ENCODE data around the gene SLC8A3.

SLC8A3 gene

GRCh38 chr14:69999261-69999674, 189.5 kb downstream of the SLC8A3 start:
- H3F3A ChIP-seq (ENCODE audit: insufficient read depth, low read length) = no peaks in the 10 kb centered on the region
- H3K4me1 ChIP-seq (ENCODE audit: insufficient read depth, low read length, severe bottlenecking) = no peaks in the 10 kb centered on the region
- TF ChIP-seq EZH2 (IDR thresholded peaks at IDR 0.05; ENCODE audit: borderline replicate concordance, low read length) (no peak), CTCF (IDR thresholded peaks at IDR 0.05; ENCODE audit: low read length) (no peak)
- no peak overlapping the region for H3K4me2 ChIP-seq (ENCODE audit: low read length)
- H4K20me1 ChIP-seq (ENCODE audit: insufficient read depth, low read length) = no peaks in the 10 kb centered on the region
- H2AFZ ChIP-seq (ENCODE audit: low read length) = no peak overlapping the region
- H3K9ac ChIP-seq (ENCODE audit: low read length) = no peak overlapping the region
- H3K27me3 ChIP-seq (ENCODE audit: insufficient read depth, low read length) = no peaks in the 10 kb centered on the region
- H3K36me3 ChIP-seq (ENCODE audit: insufficient read depth, low read length) = no peaks in the 10 kb centered on the region
- no peaks in the 10 kb centered on the region for H3K9me2 ChIP-seq (ENCODE audit: low read depth, low read length)
- no peak overlapping the region for H3K27ac ChIP-seq (ENCODE audit: low read depth, low read length, poor library complexity, severe bottlenecking)
- no peaks in the 10 kb centered on the region for H3K9me3 ChIP-seq (ENCODE audit: low read length)
- no peaks in the 10 kb centered on the region for H3K79me2 ChIP-seq (ENCODE audit: insufficient read depth, low read length)
- H3K4me3 ChIP-seq (ENCODE audit: low read depth, low read length, poor library complexity, severe bottlenecking) = no peak overlapping the region

GRCh38 chr14:69997849-69998248, 190.9 kb downstream of the SLC8A3 start:
- H2AFZ ChIP-seq (ENCODE audit: low read length) = no peak overlapping the region
- H3K4me3 ChIP-seq (ENCODE audit: low read depth, low read length, poor library complexity, severe bottlenecking) = no peak overlapping the region
- H3K9ac ChIP-seq (ENCODE audit: low read length) = no peak overlapping the region
- no peaks in the 10 kb centered on the region for H3K79me2 ChIP-seq (ENCODE audit: insufficient read depth, low read length)
- H3K36me3 ChIP-seq (ENCODE audit: insufficient read depth, low read length) = no peaks in the 10 kb centered on the region
- H3K27ac ChIP-seq (ENCODE audit: low read depth, low read length, poor library complexity, severe bottlenecking) = no peak overlapping the region
- no peaks in the 10 kb centered on the region for H3K4me1 ChIP-seq (ENCODE audit: insufficient read depth, low read length, severe bottlenecking)
- no peaks in the 10 kb centered on the region for H3F3A ChIP-seq (ENCODE audit: insufficient read depth, low read length)
- H3K9me3 ChIP-seq (ENCODE audit: low read length) = no peaks in the 10 kb centered on the region
- H3K9me2 ChIP-seq (ENCODE audit: low read depth, low read length) = no peaks in the 10 kb centered on the region
- no peaks in the 10 kb centered on the region for H3K27me3 ChIP-seq (ENCODE audit: insufficient read depth, low read length)
- TF ChIP-seq EZH2 (IDR thresholded peaks at IDR 0.05; ENCODE audit: borderline replicate concordance, low read length) (no peak), CTCF (IDR thresholded peaks at IDR 0.05; ENCODE audit: low read length) (no peak)
- no peaks in the 10 kb centered on the region for H4K20me1 ChIP-seq (ENCODE audit: insufficient read depth, low read length)
- H3K4me2 ChIP-seq (ENCODE audit: low read length) = no peak overlapping the region

DNA sequence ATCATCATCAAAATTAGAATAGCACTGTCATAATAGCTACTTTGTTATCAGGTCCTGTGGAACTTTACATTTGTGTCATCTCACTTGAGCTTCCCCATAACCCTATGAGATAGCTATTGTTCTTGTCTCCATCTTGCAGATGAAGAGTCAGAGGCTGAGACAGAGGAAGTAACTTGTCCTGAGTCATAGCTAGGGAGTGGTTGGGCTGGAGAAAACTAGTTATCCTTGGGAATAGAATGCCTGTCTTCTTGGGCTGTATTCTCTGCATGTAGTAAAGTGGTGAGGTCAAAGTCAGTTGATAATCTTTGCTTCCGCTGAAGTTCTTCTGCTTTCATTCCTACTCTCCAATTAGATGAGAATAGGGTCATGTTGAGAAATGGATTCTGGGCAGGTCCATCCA, 192.5 kb downstream of the SLC8A3 start:
- Histone ChIP-seq H3K9me3 (ENCODE audit: low read length) (no peaks in the 10 kb centered on the region), H3K27ac (ENCODE audit: low read depth, low read length, poor library complexity, severe bottlenecking) (no peak overlapping the region), H3K9ac (ENCODE audit: low read length) (no peak overlapping the region), H3K9me2 (ENCODE audit: low read depth, low read length) (no peaks in the 10 kb centered on the region), H3K4me2 (ENCODE audit: low read length) (no peak overlapping the region), H4K20me1 (ENCODE audit: insufficient read depth, low read length) (no peaks in the 10 kb centered on the region), H3F3A (ENCODE audit: insufficient read depth, low read length) (no peaks in the 10 kb centered on the region), H3K36me3 (ENCODE audit: insufficient read depth, low read length) (no peaks in the 10 kb centered on the region), H3K4me3 (ENCODE audit: low read depth, low read length, poor library complexity, severe bottlenecking) (no peak overlapping the region), H3K27me3 (ENCODE audit: insufficient read depth, low read length) (no peaks in the 10 kb centered on the region), H2AFZ (ENCODE audit: low read length) (no peak overlapping the region), H3K79me2 (ENCODE audit: insufficient read depth, low read length) (no peaks in the 10 kb centered on the region), H3K4me1 (ENCODE audit: insufficient read depth, low read length, severe bottlenecking) (no peaks in the 10 kb centered on the region)
- no peak for TF ChIP-seq EZH2 (IDR thresholded peaks at IDR 0.05; ENCODE audit: borderline replicate concordance, low read length)
- TF ChIP-seq CTCF (IDR thresholded peaks at IDR 0.05; ENCODE audit: low read length) = no peak
